GM19468 (cell line): Measurements from ENCODE around the gene FAIM2.
"Not testable (repeated sequence)": the region's sequence is repeated elsewhere in the genome, so short reads cannot be mapped to it uniquely, and the experiment has no call there.

Experiments
- ATAC-seq: cut with Tn5 transposase; IDR thresholded peaks from one replicate; pipeline ENCODE4 v1.9.1; 2021; ENCODE audit warnings: mild to moderate bottlenecking, moderate library complexity, moderate number of reproducible peaks; ENCODE audit not compliant: unreplicated experiment; ENCODE audit errors: extremely low read depth

FAIM2 gene

DNA sequence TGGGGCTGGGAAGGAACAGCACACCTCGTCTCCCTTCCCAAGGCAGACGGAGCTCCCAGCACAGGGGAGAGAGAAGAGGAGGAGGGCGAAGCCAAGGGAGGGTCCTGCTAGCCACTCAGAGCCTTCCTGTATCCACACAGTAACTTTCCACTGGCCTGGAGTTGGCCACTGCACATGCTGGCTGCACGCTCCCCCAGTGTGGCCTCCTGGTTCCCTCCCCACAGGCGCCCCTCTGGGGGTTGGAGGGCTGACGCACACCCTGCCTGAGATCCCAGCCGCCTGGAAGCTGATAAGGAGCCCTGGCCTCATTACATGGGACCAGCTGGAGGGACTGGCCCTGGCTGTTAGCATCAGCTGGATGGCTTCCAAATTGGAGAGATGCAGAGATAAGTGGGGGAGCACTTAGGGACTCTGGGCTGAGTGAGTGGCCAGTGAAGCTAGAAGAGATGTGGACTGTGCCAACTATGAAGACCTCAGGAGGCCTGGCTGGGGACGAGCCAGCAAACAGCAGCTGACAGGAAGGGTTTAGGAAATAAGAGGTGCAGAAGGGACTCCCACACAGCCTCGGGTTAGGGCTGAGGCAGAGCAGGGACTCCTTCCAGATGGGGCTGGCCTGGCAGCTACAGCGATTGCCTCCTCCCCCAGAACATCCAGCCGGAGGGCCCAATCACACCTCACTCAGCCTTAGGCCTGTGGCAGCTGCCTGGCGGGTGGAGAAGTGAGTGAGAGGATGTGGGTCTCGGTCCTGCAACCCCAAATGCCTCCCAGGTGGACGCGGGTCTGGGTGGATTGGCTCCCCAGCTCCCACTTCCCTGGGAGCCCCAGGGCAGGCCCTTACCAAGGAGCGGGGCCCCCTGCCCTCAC is 34.5 kb downstream of the FAIM2 start:
- ATAC-seq: no peak

DNA sequence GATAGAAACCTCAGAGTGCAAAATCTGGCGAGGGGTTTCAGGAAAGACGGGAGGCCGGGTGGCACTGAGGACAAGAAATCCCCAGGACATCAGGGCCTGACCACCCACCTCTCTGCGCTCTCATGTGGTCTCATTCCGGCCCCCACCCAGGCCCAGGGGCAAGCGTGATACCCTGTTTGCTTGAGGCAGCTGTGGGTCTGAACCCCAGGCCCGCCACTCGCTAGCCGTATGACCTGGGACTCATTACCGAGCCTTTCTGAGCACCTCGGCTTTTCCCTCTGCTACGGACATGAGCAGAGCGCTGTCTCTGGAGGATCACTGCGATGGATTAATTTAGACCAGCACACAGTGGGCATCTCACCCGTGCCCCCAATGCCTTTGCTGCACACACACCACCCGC is 35.3 kb downstream of the FAIM2 start:
- ATAC-seq: no peak

GRCh38 chr12:49867570-49868341 is 35.9 kb downstream of the FAIM2 start:
- ATAC-seq: no peak

DNA sequence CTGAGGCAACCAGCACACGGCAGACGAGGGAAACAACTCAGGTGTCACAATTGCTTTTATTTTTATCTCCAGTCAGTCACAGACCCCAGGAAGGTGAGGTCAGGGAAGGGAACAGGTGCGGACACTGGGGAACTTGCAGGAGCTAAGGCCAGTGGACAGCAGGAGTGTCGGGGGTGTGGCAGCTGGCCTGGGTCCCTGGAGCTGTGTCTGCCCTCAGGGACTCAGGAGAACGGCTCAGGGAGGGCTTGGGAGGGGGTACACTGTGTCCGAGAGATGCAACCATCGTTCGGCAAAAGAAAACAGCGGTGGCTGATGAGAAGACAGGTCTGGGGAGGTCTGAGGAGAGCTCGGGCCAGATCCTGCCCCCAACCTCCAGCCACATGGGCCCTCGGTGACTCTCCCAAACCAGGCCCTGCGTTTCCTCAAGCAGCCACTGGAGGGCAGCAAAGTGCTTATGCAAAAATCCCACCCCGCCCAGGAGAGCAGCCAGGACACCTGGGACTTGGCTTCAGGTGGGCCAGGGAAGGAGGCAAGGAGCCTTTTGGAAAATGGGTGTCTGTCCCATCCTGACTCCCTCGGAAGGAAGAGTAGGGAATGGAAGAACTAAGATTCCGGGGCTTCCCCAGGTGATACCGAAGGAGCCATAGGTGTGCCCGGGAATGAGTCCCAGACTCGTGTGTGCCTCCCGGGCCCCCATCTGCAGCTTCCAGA is 36.7 kb downstream of the FAIM2 start:
- ATAC-seq: no peak

GRCh38 chr12:49865782-49866135 is 37.9 kb downstream of the FAIM2 start:
- no peak for ATAC-seq

DNA sequence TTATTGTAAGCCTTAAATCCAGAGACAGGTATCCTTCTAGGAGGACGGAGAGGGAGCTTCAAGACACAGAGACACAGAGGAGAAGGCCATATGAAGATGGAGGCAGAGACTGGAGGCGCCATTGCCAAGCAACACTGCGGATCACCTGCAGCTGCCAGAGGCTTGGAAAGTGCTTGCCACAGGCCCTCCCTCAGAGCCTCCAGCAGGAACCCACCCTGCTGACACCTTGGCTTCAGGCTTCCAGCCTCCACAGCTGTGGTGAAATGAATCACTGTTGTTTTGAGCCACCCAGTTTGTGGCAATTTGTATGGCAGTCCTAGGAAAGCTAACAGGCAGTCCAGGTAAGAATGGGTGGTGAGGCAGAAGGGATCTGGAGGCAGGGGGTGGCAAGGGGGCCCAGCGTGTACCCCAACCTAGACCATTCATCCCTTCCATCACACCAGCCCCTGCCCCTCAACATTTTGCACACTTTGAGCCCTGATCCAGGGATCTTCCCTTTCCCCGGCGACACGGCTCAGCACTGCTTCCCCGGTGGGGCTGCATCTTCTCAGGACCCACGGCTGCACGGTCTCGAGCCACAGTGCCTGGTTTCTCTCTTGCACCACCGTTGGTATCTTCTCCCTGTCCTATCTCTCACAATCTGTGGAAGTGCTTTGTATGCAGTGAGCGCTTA is 38.5 kb downstream of the FAIM2 start:
- no peak for ATAC-seq

- ATAC-seq: no peak
Measured at GRCh38 chr12:49864798-49865090, 39.0 kb downstream of the FAIM2 start.

- no peak for ATAC-seq
Measured at GRCh38 chr12:49863946-49864797, 39.5 kb downstream of the FAIM2 start.

DNA sequence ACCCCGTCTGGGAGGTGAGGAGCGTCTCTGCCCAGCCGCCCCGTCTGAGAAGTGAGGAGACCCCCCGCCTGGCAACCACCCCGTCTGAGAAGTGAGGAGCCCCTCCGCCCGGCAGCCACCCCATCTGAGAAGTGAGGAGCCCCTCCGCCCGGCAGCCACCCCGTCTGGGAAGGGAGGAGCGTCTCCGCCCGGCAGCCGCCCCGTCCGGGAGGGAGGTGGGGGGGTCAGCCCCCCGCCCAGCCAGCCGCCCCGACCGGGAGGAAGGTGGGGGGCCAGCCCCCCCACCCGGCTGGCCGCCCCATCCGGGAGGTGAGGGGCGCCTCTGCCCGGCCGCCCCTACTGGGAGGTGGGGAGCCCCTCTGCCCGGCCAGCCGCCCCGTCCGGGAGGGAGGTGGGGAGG is 42.8 kb downstream of the FAIM2 start:
- not testable (repeated sequence) for ATAC-seq

GRCh38 chr12:49855890-49856289 is 47.8 kb downstream of the FAIM2 start:
- not testable (repeated sequence) for ATAC-seq

GRCh38 chr12:49854976-49855375 is 48.7 kb downstream of the FAIM2 start:
- no peak for ATAC-seq

- no peak for ATAC-seq
Measured at GRCh38 chr12:49853671-49854070, 50.0 kb downstream of the FAIM2 start.

GRCh38 chr12:49847161-49847560 is 56.5 kb downstream of the FAIM2 start:
- no peak for ATAC-seq

GRCh38 chr12:49846032-49846431 is 57.7 kb downstream of the FAIM2 start:
- ATAC-seq: no peak

DNA sequence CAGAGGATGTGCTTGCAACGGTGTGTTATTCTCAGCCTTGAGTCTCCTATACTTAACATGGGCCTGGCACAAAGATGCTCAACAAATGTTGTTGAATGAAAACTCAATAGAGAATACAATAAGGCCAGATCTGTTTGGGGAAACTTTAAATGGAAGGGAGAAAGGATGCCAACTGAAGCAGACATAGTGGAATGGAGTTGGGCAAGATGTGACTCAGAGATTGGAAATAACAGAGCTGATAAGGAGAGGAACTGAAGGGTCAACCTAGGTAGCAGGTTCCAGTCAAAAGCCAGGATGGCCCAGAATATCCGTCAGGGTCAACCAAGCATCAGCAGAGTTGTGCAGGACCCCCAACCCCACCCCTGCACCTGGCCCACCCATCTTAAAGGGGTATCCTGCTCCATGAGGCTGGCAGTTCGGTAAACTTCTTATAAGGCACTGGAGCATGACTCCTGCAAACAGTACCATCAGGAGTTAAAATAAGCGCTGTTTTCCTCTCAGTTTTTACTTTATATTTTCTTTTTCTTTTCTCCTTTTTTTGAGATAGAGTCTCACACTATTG is 59.7 kb downstream of the FAIM2 start:
- ATAC-seq: no peak

DNA sequence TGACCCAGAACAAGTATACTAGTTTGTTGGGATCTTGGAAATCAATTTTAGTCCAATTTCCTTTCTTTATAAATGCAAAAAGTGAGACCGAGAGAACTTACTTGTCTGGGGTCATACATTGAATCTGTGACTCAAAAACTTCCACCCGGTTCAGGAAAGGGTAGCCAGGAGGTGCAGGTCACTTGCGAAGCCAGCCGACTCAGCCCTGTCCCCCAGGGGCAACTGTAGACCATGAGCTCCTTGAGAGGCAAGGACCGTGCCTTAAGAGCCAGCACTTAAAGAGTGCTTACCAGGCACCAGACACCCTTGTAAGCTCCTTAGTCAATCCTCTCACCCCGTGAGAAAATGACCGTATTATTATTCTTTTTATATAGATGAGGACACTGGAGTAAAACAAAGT is 60.3 kb downstream of the FAIM2 start:
- ATAC-seq: no peak

- peak; percentile 73 for ATAC-seq
Measured at GRCh38 chr12:49842519-49843352, 61.0 kb downstream of the FAIM2 start, which contains the start of gene BCDIN3D. BCDIN3D (minus strand) TSS chr12:49843106; CDS start chr12:49843087, 19 bp downstream.

DNA sequence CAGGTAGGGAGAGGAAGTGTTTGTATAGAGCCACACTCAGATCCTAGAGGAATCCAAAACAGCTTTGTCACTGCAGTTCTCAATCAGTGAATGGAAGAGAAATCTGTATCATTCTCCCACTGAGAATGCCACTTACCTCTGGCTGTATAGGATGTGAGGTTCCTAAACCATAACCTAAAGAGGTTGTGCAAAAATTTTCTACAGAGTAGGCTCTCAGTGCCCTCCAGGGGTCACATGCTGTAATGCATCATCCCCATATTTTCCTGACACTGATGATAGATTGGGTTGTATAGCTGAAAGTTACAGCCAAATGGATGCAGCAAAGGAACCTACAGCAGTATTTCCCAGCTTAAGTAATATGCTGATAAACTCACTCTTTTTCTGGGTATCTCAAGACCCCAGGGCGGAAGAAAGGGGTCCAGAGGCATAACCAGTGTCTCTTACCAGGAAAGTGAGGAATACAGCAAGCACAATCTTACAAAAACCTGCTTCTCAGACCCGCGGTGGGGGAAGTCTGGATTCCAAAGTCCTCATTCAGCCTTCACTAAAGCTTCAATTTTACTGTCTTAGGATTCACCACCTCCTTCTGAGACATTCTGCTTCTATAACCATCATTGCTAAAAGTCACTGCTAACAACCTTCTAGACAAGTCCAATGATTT is 64.6 kb downstream of the FAIM2 start:
- no peak for ATAC-seq
